ENCODE data around the gene POLR3B.

DNA sequence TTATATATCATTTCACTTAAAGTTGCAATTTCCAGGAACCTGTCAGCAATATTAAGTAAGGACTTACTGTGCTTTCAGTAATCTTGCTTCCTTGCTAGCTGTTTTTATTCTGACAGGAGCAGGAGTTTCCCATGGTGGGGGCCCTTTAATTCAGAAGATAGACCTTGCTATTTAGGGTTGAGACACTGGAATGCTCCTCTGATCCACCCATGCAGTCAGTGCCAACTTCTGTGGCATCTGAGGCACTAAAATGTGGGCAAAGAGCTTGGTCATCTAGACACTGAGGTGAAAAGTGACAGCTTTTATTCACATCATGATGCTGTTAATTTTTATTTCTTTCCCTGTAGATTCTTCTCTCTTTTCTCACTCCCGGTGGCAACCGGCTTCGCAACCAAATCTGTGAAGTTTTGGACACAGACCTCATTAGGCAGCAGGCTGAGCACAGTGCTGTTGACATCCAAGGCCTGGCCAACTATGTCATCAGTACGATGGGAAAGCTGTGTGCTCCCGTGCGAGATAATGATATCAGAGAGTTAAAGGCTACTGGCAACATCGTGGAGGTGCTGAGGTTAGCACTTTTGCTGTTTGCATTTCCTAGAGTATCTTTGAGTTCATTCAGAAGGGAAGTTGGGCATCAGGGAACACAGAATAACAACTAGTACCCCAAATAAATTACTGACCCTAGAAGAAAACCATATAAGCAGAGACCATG is 36.3 kb upstream of the POLR3B start:
- TF ChIP-seq, protein P1, sequence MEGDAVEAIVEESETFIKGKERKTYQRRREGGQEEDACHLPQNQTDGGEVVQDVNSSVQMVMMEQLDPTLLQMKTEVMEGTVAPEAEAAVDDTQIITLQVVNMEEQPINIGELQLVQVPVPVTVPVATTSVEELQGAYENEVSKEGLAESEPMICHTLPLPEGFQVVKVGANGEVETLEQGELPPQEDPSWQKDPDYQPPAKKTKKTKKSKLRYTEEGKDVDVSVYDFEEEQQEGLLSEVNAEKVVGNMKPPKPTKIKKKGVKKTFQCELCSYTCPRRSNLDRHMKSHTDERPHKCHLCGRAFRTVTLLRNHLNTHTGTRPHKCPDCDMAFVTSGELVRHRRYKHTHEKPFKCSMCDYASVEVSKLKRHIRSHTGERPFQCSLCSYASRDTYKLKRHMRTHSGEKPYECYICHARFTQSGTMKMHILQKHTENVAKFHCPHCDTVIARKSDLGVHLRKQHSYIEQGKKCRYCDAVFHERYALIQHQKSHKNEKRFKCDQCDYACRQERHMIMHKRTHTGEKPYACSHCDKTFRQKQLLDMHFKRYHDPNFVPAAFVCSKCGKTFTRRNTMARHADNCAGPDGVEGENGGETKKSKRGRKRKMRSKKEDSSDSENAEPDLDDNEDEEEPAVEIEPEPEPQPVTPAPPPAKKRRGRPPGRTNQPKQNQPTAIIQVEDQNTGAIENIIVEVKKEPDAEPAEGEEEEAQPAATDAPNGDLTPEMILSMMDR (optimal IDR thresholded peaks at IDR 0.05 in 1 of 3, IDR thresholded peaks at IDR 0.05 in 1 of 3, conservative IDR thresholded peaks at IDR 0.05 in 1 of 3; ENCODE audit: extremely low read depth in 1 of 3, insufficient read depth in 2 of 3, low read length in 3 of 3), result no peak
- no peak for TF ChIP-seq EZH2 (IDR thresholded peaks at IDR 0.05; ENCODE audit: low read length)

Data from keratinocyte (primary cell).